ENCODE results near the gene SOCS3. TPM values are rescaled to one million over a fixed set of nuclear protein-coding genes. Genes with fewer than 3 reads are reported as not detected.

Gene SOCS3
- total and polyA plus RNA-seq, 10 of the 15 experiments (the other 5 are each of a cell fraction or from before 2014, with no cell fraction given): 0.05 to 3.9 (median 1.0) TPM

- no peak for TF ChIP-seq BACH1 (IDR thresholded peaks at IDR 0.05; ENCODE audit: borderline replicate concordance)
- TF ChIP-seq ASH2L (IDR thresholded peaks at IDR 0.05; ENCODE audit: borderline replicate concordance, low read depth): no peak; the same call in 1 of the 2 replicates
- no peak for TF ChIP-seq NFXL1 (IDR thresholded peaks at IDR 0.05; ENCODE audit: borderline replicate concordance)
- TF ChIP-seq EP300 (IDR thresholded peaks at IDR 0.05; ENCODE audit: borderline replicate concordance in 1 of 2, control insufficient read depth in 1 of 2, low read depth in 2 of 2, low read length in 2 of 2): peak in 1 of 2 experiments; percentile 44; a peak in 1 of 4 replicates
- TF ChIP-seq SMC3 (IDR thresholded peaks at IDR 0.05; ENCODE audit: borderline replicate concordance, low read length): no peak
- no peak for TF ChIP-seq FOXM1 (IDR thresholded peaks at IDR 0.05; ENCODE audit: low read depth, low read length)
- no peak; the same call in 1 of the 2 replicates for TF ChIP-seq USF2 (IDR thresholded peaks at IDR 0.05; ENCODE audit: borderline replicate concordance, low read depth, low read length)
- TF ChIP-seq ZNF207 (IDR thresholded peaks at IDR 0.05; ENCODE audit: borderline replicate concordance): no peak
- no peak for TF ChIP-seq ZNF622 (IDR thresholded peaks at IDR 0.05)
- TF ChIP-seq KAT2A (conservative IDR thresholded peaks at IDR 0.05; ENCODE audit: control insufficient read depth, low read depth, low read length): no peak
- no peak for TF ChIP-seq PAX8 (IDR thresholded peaks at IDR 0.05)
- TF ChIP-seq NBN (IDR thresholded peaks at IDR 0.05): peak; percentile 25
- TF ChIP-seq MAX (IDR thresholded peaks at IDR 0.05; ENCODE audit: low read depth, low read length): no peak
- no peak for TF ChIP-seq PML (IDR thresholded peaks at IDR 0.05; ENCODE audit: low read length)
- no peak for TF ChIP-seq ZBED1 (IDR thresholded peaks at IDR 0.05; ENCODE audit: borderline replicate concordance)
- no peak for TF ChIP-seq BCLAF1 (IDR thresholded peaks at IDR 0.05)
- no peak for TF ChIP-seq TARDBP (IDR thresholded peaks at IDR 0.05; ENCODE audit: borderline replicate concordance)
- no peak for TF ChIP-seq CEBPB (IDR thresholded peaks at IDR 0.05; ENCODE audit: borderline replicate concordance in 1 of 2, low read depth in 2 of 2, low read length in 2 of 2)
- TF ChIP-seq EZH2 (IDR thresholded peaks at IDR 0.05; ENCODE audit: borderline replicate concordance, control insufficient read depth, low read depth, low read length): no peak
- no peak for TF ChIP-seq JUND (IDR thresholded peaks at IDR 0.05; ENCODE audit: low read depth, low read length)
- no peak for TF ChIP-seq ZNF384 (IDR thresholded peaks at IDR 0.05; ENCODE audit: borderline replicate concordance, low read depth, low read length)
- no peak for TF ChIP-seq SPI1 (IDR thresholded peaks at IDR 0.05; ENCODE audit: borderline replicate concordance, insufficient read depth, low read depth, low read length)
- TF ChIP-seq TCF7 (IDR thresholded peaks at IDR 0.05; ENCODE audit: borderline replicate concordance): no peak
- TF ChIP-seq HSF1 (IDR thresholded peaks at IDR 0.05; ENCODE audit: low read depth, low read length): no peak
- no peak for TF ChIP-seq PBX3 (IDR thresholded peaks at IDR 0.05; ENCODE audit: insufficient replicate concordance, low read depth, low read length)
Measured at GRCh38 chr17:78355045-78355641, 4.7 kb downstream of the SOCS3 start (continued).
